RWPE2 (cell line): ENCODE data around the gene PXDN.

ENCODE experiments used
- ATAC-seq: fragments of 200-7000 bp; cut with Tn5 transposase; 3 replicates; pipeline ENCODE4 v1.9.1; 2021; ENCODE audit warnings: low read depth
- DNase-seq: peaks from one replicate; pipeline ENCODE4 v3.0.0-alpha.2; 2020; ENCODE audit warnings: low spot score
- H3K27ac ChIP-seq: fragments of 450-650 bp; 2 replicates; pipeline ENCODE4 v1.5.1; 2017; ENCODE audit warnings: mild to moderate bottlenecking; ENCODE audit not compliant: poor library complexity, severe bottlenecking
- H3K27me3 ChIP-seq: fragments of 250-450 bp; sonication (Bioruptor Pico); 2 replicates; pipeline ENCODE4 v1.5.1; 2021; ENCODE audit warnings: mild to moderate bottlenecking, moderate library complexity; ENCODE audit not compliant: insufficient read depth, poor library complexity, severe bottlenecking
- H3K36me3 ChIP-seq: fragments of 250-450 bp; sonication (Bioruptor Pico); 2 replicates; pipeline ENCODE4 v1.5.1; 2020; ENCODE audit warnings: low read depth, mild to moderate bottlenecking, moderate library complexity
- H3K4me1 ChIP-seq: fragments of 250-450 bp; sonication (Bioruptor Pico); 2 replicates; pipeline ENCODE4 v1.5.1; 2021; ENCODE audit warnings: mild to moderate bottlenecking, moderate library complexity; ENCODE audit not compliant: insufficient read depth, poor library complexity, severe bottlenecking
- H3K4me3 ChIP-seq: fragments of 250-450 bp; sonication (Bioruptor Pico); 2 replicates; pipeline ENCODE4 v1.5.1; 2021; ENCODE audit warnings: mild to moderate bottlenecking, moderate library complexity; ENCODE audit not compliant: severe bottlenecking
- H3K9me3 ChIP-seq: fragments of 250-450 bp; sonication (Bioruptor Pico); 2 replicates; pipeline ENCODE4 v1.5.1; 2021; ENCODE audit warnings: mild to moderate bottlenecking, moderate library complexity; ENCODE audit not compliant: severe bottlenecking
- CTCF ChIP-seq: fragments of 450-650 bp; IDR thresholded peaks from one replicate; pipeline ENCODE4 v1.5.1; 2017; ENCODE audit warnings: mild to moderate bottlenecking, moderate library complexity; ENCODE audit not compliant: poor library complexity, severe bottlenecking

PXDN gene

GRCh38 chr2:1642066-1642861 lies 102.1 kb downstream of the PXDN start:
- peaks cover 70% of the 10 kb centered on the region for H3K36me3 ChIP-seq
- TF ChIP-seq CTCF = no peak
- no peaks in the 10 kb centered on the region for H3K9me3 ChIP-seq
- H3K27ac ChIP-seq = no peak overlapping the region
- no peaks in the 10 kb centered on the region for H3K27me3 ChIP-seq
- DNase-seq (no peak), ATAC-seq (no peak)
- H3K4me3 ChIP-seq = no peak overlapping the region
- peaks cover 4% of the 10 kb centered on the region for H3K4me1 ChIP-seq

GRCh38 chr2:1641523-1641922 lies 102.8 kb downstream of the PXDN start:
- H3K27ac ChIP-seq = no peak overlapping the region
- H3K27me3 ChIP-seq = no peaks in the 10 kb centered on the region
- ATAC-seq = no peak
- peaks cover 4% of the 10 kb centered on the region for H3K4me1 ChIP-seq
- H3K9me3 ChIP-seq = no peaks in the 10 kb centered on the region
- peaks cover 63% of the 10 kb centered on the region for H3K36me3 ChIP-seq
- DNase-seq = no peak
- no peak overlapping the region for H3K4me3 ChIP-seq
- TF ChIP-seq CTCF = no peak

- H3K27me3 ChIP-seq = no peaks in the 10 kb centered on the region
- H3K36me3 ChIP-seq = peaks cover 64% of the 10 kb centered on the region
- H3K4me1 ChIP-seq = peaks cover 4% of the 10 kb centered on the region
- ATAC-seq (no peak), DNase-seq (no peak)
- no peak overlapping the region for H3K4me3 ChIP-seq
- no peak overlapping the region for H3K27ac ChIP-seq
- no peak for TF ChIP-seq CTCF
- no peaks in the 10 kb centered on the region for H3K9me3 ChIP-seq
Observed at GRCh38 chr2:1640301-1641135, 103.8 kb downstream of the PXDN start.

- H3K27ac ChIP-seq = no peak overlapping the region
- no peak for TF ChIP-seq CTCF
- peaks cover 4% of the 10 kb centered on the region for H3K4me1 ChIP-seq
- no peak for ATAC-seq
- H3K9me3 ChIP-seq = no peaks in the 10 kb centered on the region
- no peaks in the 10 kb centered on the region for H3K27me3 ChIP-seq
- H3K4me3 ChIP-seq = no peak overlapping the region
- no peak for DNase-seq
- peaks cover 66% of the 10 kb centered on the region for H3K36me3 ChIP-seq
Observed at GRCh38 chr2:1639086-1639858, 105.0 kb downstream of the PXDN start.
